ENCODE measurements around the gene PCLAF.
"Not testable (repeated sequence)": the region's sequence is repeated elsewhere in the genome, so short reads cannot be mapped to it uniquely, and the experiment has no call there.

The PCLAF gene

GRCh38 chr15:64361259-64361658 lies 20.0 kb downstream of the PCLAF start:
- DNase-seq (ENCODE audit: low read depth): no peak

GRCh38 chr15:64356710-64357040 lies 24.6 kb downstream of the PCLAF start:
- no peak for DNase-seq (ENCODE audit: low read depth)

- peak; percentile 98 for DNase-seq (ENCODE audit: low read depth)
These were observed 25.1 kb downstream of the PCLAF start, which contains the start of gene CSNK1G1 for GRCh38 chr15:64355944-64356709. TSS of gene CSNK1G1 (minus strand) at chr15:64356173. CDS start at chr15:64300499, 55,674 bp downstream.

GRCh38 chr15:64355348-64355943 lies 25.8 kb downstream of the PCLAF start:
- no peak for DNase-seq (ENCODE audit: low read depth)

GRCh38 chr15:64354688-64355344 lies 26.4 kb downstream of the PCLAF start:
- no peak for DNase-seq (ENCODE audit: low read depth)

GRCh38 chr15:64351265-64351664 lies 30.0 kb downstream of the PCLAF start:
- no peak for DNase-seq (ENCODE audit: low read depth)

- no peak for DNase-seq (ENCODE audit: low read depth)
These were observed 31.9 kb downstream of the PCLAF start for GRCh38 chr15:64349375-64349774.

- no peak for DNase-seq (ENCODE audit: low read depth)
These were observed 32.8 kb downstream of the PCLAF start for GRCh38 chr15:64348455-64348854.

GRCh38 chr15:64346242-64346641 lies 35.0 kb downstream of the PCLAF start:
- DNase-seq (ENCODE audit: low read depth): not testable (repeated sequence)

- DNase-seq (ENCODE audit: low read depth): no peak
These were observed 36.5 kb downstream of the PCLAF start for GRCh38 chr15:64344651-64345294.

- DNase-seq (ENCODE audit: low read depth): no peak
These were observed 37.4 kb downstream of the PCLAF start for GRCh38 chr15:64343841-64344240.

- DNase-seq (ENCODE audit: low read depth): peak; percentile 35
These were observed 38.0 kb downstream of the PCLAF start for GRCh38 chr15:64343222-64343621.

- DNase-seq (ENCODE audit: low read depth): no peak
These were observed 39.3 kb downstream of the PCLAF start for GRCh38 chr15:64341961-64342360.

- no peak for DNase-seq (ENCODE audit: low read depth)
These were observed 40.9 kb downstream of the PCLAF start for GRCh38 chr15:64340355-64340754.

GRCh38 chr15:64337761-64338160 lies 43.5 kb downstream of the PCLAF start:
- no peak for DNase-seq (ENCODE audit: low read depth)

GRCh38 chr15:64333986-64334929 lies 47.0 kb downstream of the PCLAF start:
- DNase-seq (ENCODE audit: low read depth): no peak

- no peak for DNase-seq (ENCODE audit: low read depth)
These were observed 47.7 kb downstream of the PCLAF start for GRCh38 chr15:64333516-64333915.

- DNase-seq (ENCODE audit: low read depth): not testable (repeated sequence)
These were observed 49.6 kb downstream of the PCLAF start for GRCh38 chr15:64331668-64332067.

- not testable (repeated sequence) for DNase-seq (ENCODE audit: low read depth)
These were observed 54.3 kb downstream of the PCLAF start for GRCh38 chr15:64326975-64327374.

GRCh38 chr15:64326458-64326857 lies 54.8 kb downstream of the PCLAF start:
- DNase-seq (ENCODE audit: low read depth): not testable (repeated sequence)

GRCh38 chr15:64324165-64324877 lies 56.9 kb downstream of the PCLAF start:
- peak; percentile 28 for DNase-seq (ENCODE audit: low read depth)
